M059J (cell line): ENCODE results near the gene NEIL3. TPM values are rescaled to one million over a fixed set of nuclear protein-coding genes. Genes with fewer than 3 reads are reported as not detected.

Source experiments
- DNase-seq: peaks from one replicate; pipeline ENCODE4 v3.0.0-alpha.2; 2012; ENCODE audit warnings: low read depth
- total RNA-seq: library from RNA; depleted of rRNA; stranded (reverse); fragments of >200 nt; shearing (Covaris generic); gene quantifications from 2 replicates; pipeline ENCODE4 v1.2.3, GENCODE V29; 2014; rRNA removed

The NEIL3 gene, protein sequence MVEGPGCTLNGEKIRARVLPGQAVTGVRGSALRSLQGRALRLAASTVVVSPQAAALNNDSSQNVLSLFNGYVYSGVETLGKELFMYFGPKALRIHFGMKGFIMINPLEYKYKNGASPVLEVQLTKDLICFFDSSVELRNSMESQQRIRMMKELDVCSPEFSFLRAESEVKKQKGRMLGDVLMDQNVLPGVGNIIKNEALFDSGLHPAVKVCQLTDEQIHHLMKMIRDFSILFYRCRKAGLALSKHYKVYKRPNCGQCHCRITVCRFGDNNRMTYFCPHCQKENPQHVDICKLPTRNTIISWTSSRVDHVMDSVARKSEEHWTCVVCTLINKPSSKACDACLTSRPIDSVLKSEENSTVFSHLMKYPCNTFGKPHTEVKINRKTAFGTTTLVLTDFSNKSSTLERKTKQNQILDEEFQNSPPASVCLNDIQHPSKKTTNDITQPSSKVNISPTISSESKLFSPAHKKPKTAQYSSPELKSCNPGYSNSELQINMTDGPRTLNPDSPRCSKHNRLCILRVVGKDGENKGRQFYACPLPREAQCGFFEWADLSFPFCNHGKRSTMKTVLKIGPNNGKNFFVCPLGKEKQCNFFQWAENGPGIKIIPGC
- 17.6 and 18.1 TPM in 2 replicates for total RNA-seq

DNA sequence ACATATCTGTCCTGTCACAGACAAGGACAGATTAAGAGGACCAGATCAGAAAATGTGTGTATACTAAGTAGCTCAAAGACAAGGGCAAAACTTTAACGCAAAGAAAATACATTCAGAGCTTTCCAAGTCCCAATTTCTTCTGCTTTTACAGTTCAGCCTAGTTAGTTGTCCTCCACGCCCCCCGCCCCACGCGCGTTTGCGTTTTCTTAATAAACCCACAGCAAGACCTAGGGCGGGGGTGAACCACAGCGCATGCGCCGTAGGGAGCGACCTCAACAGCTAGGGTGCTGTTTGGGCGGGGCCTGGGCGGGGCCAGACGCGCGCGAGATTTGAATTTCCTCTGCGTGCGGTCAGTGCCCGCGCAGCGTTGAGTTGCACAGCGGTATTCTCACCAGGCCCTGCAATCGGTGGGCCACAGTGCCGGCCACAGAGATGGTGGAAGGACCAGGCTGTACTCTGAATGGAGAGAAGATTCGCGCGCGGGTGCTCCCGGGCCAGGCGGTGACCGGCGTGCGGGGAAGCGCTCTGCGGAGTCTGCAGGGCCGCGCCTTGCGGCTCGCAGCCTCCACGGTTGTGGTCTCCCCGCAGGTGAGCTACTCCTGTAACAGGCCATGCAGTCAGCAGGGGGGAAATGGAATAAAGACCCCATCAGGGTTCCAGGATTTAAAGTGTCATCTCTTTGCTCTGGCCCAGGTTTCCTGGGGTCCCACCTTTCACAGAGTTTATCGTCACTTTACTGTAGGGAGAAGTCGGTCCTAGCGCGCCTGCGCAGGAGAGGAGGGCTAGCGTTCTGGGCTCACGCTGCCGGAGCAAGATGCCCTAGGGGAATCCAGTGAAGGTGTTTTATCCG lies at the start of gene NEIL3:
Gene NEIL3, plus strand, starts transcription at position 353 of the 850 bp plus-strand sequence. Its CDS starts 80 bp downstream, at position 433.
- peak; percentile 84 for DNase-seq

DNA sequence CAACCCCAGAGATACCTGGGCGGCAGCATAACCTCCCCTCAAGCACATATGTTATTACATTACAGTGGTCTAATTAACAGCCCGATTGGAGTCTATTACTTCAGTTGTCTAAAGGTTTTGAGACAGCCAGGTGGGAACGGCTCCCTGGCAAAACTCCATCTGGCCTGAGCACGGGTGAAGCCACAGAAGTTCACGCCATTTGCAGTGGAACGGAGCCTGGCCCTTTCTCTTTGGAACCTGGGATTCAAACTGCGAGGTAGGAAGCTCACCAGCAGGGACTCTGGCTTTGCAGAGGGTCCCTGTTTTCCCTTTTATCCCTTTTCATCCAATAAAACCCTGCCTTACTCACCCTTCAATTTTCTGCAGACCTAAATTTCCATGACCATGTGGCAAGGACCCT lies 45.9 kb upstream of the NEIL3 start:
- DNase-seq: no peak

- no peak for DNase-seq
These were observed 44.8 kb upstream of the NEIL3 start for GRCh38 chr4:177264788-177265422.

DNA sequence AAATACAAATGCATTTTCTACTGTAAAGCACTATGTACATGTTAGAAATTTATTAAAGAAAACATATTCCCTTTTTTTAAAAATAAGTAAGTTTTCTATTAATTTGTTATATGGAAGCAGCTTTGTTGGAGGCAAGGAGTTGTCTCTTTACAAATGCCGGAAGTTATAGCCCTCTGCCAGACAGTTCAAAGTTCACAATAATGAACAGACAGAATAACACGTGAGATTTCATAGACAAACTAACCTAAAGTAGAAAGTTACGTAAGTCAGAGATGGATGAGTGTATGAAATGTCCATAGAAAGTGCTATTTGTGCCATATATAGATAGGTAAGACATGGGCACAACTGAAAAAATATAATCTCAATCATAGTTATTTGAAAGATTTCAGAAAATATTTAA lies 43.9 kb upstream of the NEIL3 start:
- DNase-seq: no peak

DNA sequence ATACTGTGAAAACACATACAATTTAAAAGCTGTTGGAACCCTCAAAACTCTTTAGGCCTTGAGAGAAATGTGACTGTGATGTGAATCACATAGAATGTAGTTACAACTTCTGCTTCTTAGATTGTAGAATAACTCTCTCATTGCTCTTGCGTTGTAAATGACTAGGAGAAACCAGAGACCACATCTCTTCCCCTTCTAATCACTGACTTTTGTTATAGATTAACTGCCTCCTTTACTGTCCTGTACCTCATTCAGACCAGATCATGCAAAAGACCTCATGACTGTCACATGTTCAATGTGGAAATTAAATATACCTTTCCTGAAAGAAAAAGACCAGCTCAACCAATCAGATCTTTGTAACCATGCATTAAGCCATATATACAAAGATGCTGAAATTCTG lies 43.2 kb upstream of the NEIL3 start:
- no peak for DNase-seq

DNA sequence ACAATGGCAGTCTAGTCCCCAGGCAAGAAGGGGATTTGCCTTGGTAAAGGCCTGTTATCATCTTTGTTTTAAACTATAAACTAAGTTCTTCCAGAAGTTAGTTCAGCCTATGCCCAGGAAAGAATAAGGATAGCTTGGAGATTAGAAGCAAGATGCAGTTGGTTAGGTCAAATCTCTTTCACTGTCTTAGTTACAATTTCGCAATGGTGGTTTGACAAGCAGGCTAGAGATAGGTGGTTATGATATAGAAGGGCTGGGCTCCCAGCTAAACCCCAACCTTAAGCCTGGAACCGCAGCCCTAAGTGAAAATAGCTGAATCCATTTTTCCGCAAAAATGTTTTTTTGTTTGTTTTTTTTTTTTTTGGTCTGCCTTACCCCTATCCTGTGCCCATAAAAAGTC lies 41.8 kb upstream of the NEIL3 start:
- no peak for DNase-seq

DNA sequence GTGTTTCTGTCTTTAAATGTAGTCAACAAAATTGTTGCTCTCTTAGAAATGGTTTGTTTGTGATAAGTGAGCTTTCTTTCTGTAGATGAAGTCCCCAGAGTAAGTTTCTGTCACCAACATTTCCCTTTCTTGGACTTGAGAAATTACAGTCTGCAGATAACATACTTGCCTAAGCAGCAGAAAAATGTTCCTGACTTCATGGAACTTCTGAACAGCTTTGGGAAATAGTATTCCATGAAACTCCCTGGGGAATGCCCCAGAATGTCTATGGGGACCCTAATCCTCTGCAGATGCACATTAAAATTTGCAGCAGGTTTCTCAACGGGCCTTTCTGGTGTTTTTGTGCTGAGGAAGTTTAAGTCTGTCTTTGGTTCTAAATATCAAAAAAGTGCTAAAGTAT lies 38.6 kb upstream of the NEIL3 start:
- DNase-seq: no peak

- DNase-seq: no peak
These were observed 37.5 kb upstream of the NEIL3 start for GRCh38 chr4:177271915-177272766.

GRCh38 chr4:177275999-177276398 lies 33.7 kb upstream of the NEIL3 start:
- no peak for DNase-seq

DNA sequence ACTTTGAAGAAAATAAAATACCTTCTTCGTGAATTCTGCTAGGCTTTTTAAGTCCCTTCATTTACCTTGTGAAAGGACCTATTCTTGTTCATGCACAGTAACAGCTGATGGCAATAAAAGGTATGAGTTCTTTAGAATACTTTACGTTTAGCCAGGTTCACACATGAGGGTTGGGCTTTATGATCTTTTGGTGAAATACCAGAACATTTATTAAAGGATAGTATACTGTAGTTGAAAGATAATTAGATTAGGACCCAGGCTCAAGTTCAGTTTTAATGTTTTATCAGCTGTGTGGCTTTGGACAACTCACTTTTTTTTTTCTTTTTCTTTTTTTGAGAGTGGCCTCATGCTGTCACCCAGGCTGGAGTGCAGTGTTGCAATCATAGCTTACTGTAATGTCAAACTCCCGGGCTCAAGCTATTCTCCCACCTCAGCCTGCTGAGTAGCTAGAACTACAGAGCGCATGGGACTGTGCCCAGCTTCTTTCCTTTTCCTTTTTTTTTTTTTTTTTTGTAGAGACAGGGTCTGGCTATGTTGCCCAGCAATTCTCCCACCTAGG lies 28.2 kb upstream of the NEIL3 start:
- no peak for DNase-seq

- DNase-seq: no peak
These were observed 27.3 kb upstream of the NEIL3 start for GRCh38 chr4:177282284-177282835.

- DNase-seq: peak; percentile 63
These were observed 26.5 kb upstream of the NEIL3 start for GRCh38 chr4:177283167-177283566.

- no peak for DNase-seq
These were observed 23.7 kb upstream of the NEIL3 start for GRCh38 chr4:177285953-177286352.

- peak; percentile 8 for DNase-seq
These were observed 22.4 kb upstream of the NEIL3 start for GRCh38 chr4:177287255-177287654.

DNA sequence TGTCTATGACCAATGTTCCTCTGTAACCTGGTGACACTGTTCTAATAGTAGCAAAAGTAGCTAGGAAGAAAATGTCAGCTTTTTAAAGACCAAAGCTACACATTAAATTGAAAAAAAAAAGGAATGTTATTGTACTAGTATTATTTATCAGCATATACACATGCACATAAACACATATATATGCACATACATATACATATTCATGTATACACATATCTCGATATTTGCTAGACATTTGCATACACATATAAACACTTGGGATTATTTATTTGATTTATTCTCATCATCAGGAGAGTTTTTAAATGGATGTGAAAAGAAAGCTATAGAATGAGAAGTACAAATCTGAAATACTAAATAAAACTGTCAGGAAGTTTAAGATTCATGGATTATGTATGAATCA lies 21.3 kb upstream of the NEIL3 start:
- DNase-seq: no peak

GRCh38 chr4:177290780-177291179 lies 18.9 kb upstream of the NEIL3 start:
- DNase-seq: no peak

- no peak for DNase-seq
These were observed 17.5 kb upstream of the NEIL3 start for GRCh38 chr4:177292171-177292570.

GRCh38 chr4:177293208-177294033 lies 16.3 kb upstream of the NEIL3 start:
- DNase-seq: no peak

GRCh38 chr4:177297785-177298391 lies 11.8 kb upstream of the NEIL3 start:
- no peak for DNase-seq
